Left renal pelvis (tissue), 4 donors: ENCODE measurements around the gene IRF7. TPM values are rescaled to one million over a fixed set of nuclear protein-coding genes. Genes with fewer than 3 reads are reported as not detected.

Source experiments
- DNase-seq, 4 donors: peaks; one replicate each; pipeline ENCODE4 v3.0.0-alpha.2; 2013; ENCODE audit warnings: low read depth in 4 of 4, low spot score in 3 of 4
- polyA plus RNA-seq, 4 donors: library from polyadenylated mRNA; unstranded; fragments of 120-200 nt; gene quantifications; one replicate each; pipeline ENCODE4 v1.2.1, GENCODE V29; 2013; ENCODE audit not compliant: insufficient read length in 4 of 4

IRF7 gene
- polyA plus RNA-seq, 4 donors, result 4.6 to 14.7 (median 8.5) TPM

- DNase-seq, result peak; percentile 64 to 88 (median 86)
Measured at GRCh38 chr11:568306-569157, 47.2 kb downstream of the IRF7 start.

- DNase-seq, result no peak
Measured at GRCh38 chr11:567629-568292, 48.0 kb downstream of the IRF7 start.

- DNase-seq, result no peak
Measured at GRCh38 chr11:567011-567628, 48.6 kb downstream of the IRF7 start.

- no peak for DNase-seq
Measured at GRCh38 chr11:565921-566509, 49.7 kb downstream of the IRF7 start.

- DNase-seq, result no peak
Measured at GRCh38 chr11:563812-564578, 51.8 kb downstream of the IRF7 start.

- no peak for DNase-seq
Measured at GRCh38 chr11:563066-563811, 52.5 kb downstream of the IRF7 start.

Other genes with a start within 250 kb of the IRF7 start
- 10 to 100 TPM; 48.1 to 95.7 (median 66.5) TPM for gene B4GALNT4, start 246.5 kb downstream of the IRF7 start, polyA plus RNA-seq
- gene PKP3, start 221.7 kb downstream of the IRF7 start, polyA plus RNA-seq, result 1 to 10 TPM in 3 of 4 donors, under 1 TPM in 1; 0.38 to 9.1 (median 4.9) TPM
- gene SIGIRR, start 201.0 kb downstream of the IRF7 start, polyA plus RNA-seq, result 10 to 100 TPM; 13.2 to 50.5 (median 35.5) TPM
- gene ANO9, start 173.9 kb downstream of the IRF7 start, polyA plus RNA-seq, result 10 to 100 TPM in 2 of 4 donors, 1 to 10 TPM in 1, under 1 TPM in 1; 0.72 to 14.7 (median 9.9) TPM
- gene PTDSS2, start 165.7 kb downstream of the IRF7 start, polyA plus RNA-seq, result 10 to 100 TPM; 22.9 to 46.4 (median 31.0) TPM
- gene RNH1, start 108.7 kb downstream of the IRF7 start, polyA plus RNA-seq, result 100 to 1,000 TPM in 1 of 4 donors, 10 to 100 TPM in 3; 75.4 to 108 (median 87.4) TPM
- 10 to 100 TPM; 30.9 to 55.9 (median 41.2) TPM for gene HRAS, start 80.4 kb downstream of the IRF7 start, polyA plus RNA-seq
- 1 to 10 TPM; 1.4 to 6.6 (median 3.2) TPM for gene LRRC56, start 78.4 kb downstream of the IRF7 start, polyA plus RNA-seq
- 1 to 10 TPM in 3 of 4 donors, under 1 TPM in 1; 0.75 to 7.5 (median 2.8) TPM for gene LMNTD2, start 55.2 kb downstream of the IRF7 start, polyA plus RNA-seq
- 10 to 100 TPM in 3 of 4 donors, 1 to 10 TPM in 1; 6.0 to 69.8 (median 35.6) TPM for gene RASSF7, start 55.0 kb downstream of the IRF7 start, polyA plus RNA-seq
- gene PHRF1, start 39.5 kb downstream of the IRF7 start, polyA plus RNA-seq, result 10 to 100 TPM; 17.5 to 30.4 (median 18.9) TPM
- 10 to 100 TPM in 3 of 4 donors, 1 to 10 TPM in 1; 2.1 to 50.6 (median 33.0) TPM for gene CDHR5, start 9.0 kb upstream of the IRF7 start, polyA plus RNA-seq
- gene SCT, start 11.2 kb upstream of the IRF7 start, polyA plus RNA-seq, result 1 to 10 TPM in 2 of 4 donors, under 1 TPM in 1, not detected in 1; 0.47 to 3.1 (median 1.4) TPM
- gene DRD4, start 21.3 kb upstream of the IRF7 start, polyA plus RNA-seq, result 1 to 10 TPM in 3 of 4 donors, under 1 TPM in 1; 0.35 to 5.0 (median 1.6) TPM
- gene DEAF1, start 79.3 kb upstream of the IRF7 start, polyA plus RNA-seq, result 10 to 100 TPM; 35.3 to 53.0 (median 45.3) TPM
- 10 to 100 TPM; 26.8 to 59.8 (median 37.1) TPM for gene TMEM80, start 79.9 kb upstream of the IRF7 start, polyA plus RNA-seq
- 100 to 1,000 TPM in 2 of 4 donors, 10 to 100 TPM in 1, 1 to 10 TPM in 1; 3.8 to 190 (median 89.3) TPM for gene EPS8L2, start 90.3 kb upstream of the IRF7 start, polyA plus RNA-seq
- gene TALDO1, start 131.5 kb upstream of the IRF7 start, polyA plus RNA-seq, result 100 to 1,000 TPM in 3 of 4 donors, 10 to 100 TPM in 1; 97.0 to 148 (median 132) TPM
- gene GATD1, start 161.5 kb upstream of the IRF7 start, polyA plus RNA-seq, result 100 to 1,000 TPM in 1 of 4 donors, 10 to 100 TPM in 3; 48.2 to 109 (median 59.7) TPM
- gene CEND1, start 174.1 kb upstream of the IRF7 start, polyA plus RNA-seq, result 1 to 10 TPM in 1 of 4 donors, under 1 TPM in 3; 0.49 to 1.5 (median 0.59) TPM
- gene SLC25A22, start 182.3 kb upstream of the IRF7 start, polyA plus RNA-seq, result 10 to 100 TPM; 12.3 to 22.0 (median 14.1) TPM
- 10 to 100 TPM in 1 of 4 donors, 1 to 10 TPM in 3; 8.1 to 17.2 (median 8.6) TPM for gene PIDD1, start 189.3 kb upstream of the IRF7 start, polyA plus RNA-seq
- gene RPLP2, start 194.0 kb upstream of the IRF7 start, polyA plus RNA-seq, result 1,000 to 10,000 TPM in 2 of 4 donors, 100 to 1,000 TPM in 2; 912 to 1,248 (median 1,002) TPM
- gene PNPLA2, start 203.0 kb upstream of the IRF7 start, polyA plus RNA-seq, result 10 to 100 TPM; 30.5 to 92.4 (median 44.1) TPM
- 10 to 100 TPM in 3 of 4 donors, 1 to 10 TPM in 1; 3.6 to 20.3 (median 11.3) TPM for gene CRACR2B, start 212.0 kb upstream of the IRF7 start, polyA plus RNA-seq
- 100 to 1,000 TPM; 124 to 228 (median 174) TPM for gene CD151, start 217.0 kb upstream of the IRF7 start, polyA plus RNA-seq
- gene POLR2L, start 226.6 kb upstream of the IRF7 start, polyA plus RNA-seq, result 100 to 1,000 TPM in 1 of 4 donors, 10 to 100 TPM in 3; 75.4 to 128 (median 87.2) TPM
- gene TSPAN4, start 226.9 kb upstream of the IRF7 start, polyA plus RNA-seq, result 100 to 1,000 TPM in 1 of 4 donors, 10 to 100 TPM in 3; 57.4 to 142 (median 71.4) TPM